Amniotic epithelial cell (primary cell): ENCODE measurements around the gene SETD2.
"Not testable (repeated sequence)": the region's sequence is repeated elsewhere in the genome, so short reads cannot be mapped to it uniquely, and the experiment has no call there.

Experiments
- DNase-seq: peaks from one replicate; pipeline ENCODE4 v3.0.0-alpha.2; 2010; ENCODE audit warnings: low read depth

The SETD2 gene

GRCh38 chr3:47164007-47164881 lies at the start of gene SETD2:
TSS of gene SETD2 (minus strand) at chr3:47164113. CDS start at chr3:47163924, 189 bp downstream.
- peak; percentile 90 for DNase-seq

DNA sequence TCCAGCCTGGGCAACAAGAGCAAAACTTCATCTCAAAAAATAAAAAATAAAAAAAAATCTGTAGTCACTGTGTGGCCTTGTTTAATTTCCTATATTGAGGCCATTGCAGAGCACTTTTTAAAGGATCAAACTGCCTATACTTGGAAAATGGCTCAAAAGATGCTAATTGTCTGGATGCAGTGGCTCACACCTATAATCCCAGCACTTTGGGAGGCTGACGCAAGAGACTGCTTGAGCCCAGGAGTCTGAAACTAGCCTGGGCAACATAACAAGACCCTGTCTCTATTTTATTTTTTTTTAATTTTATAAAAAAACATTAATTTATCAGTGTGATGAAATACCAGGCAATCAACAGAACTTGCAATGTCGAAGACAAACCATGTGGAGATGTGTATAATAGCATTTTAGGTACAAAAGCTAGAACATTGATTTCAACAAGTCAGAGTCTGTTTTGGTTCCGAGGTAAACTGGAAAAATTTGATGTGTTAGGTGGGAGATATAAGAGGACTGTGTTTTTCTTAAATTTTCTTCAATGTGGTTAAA lies 47.0 kb upstream of the SETD2 start:
- DNase-seq: no peak

DNA sequence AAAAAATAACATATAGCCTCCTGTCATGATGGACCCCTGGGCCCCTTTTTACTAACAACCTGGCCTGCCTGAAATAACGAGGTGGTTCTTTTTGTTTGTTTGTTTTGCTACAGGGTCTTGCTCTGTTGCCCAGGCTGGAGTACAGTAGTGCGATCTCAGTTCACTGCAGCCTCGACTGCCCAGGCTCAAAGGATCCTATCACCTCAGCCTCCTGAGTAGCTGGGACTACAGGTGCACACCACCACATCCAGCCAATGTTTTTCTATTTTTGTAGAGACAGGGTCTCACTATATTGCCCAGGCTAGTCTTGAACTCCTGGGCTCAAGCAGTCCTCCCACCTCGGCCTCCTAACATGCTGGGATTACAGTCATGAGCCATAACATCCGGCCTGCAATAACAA lies 42.1 kb upstream of the SETD2 start:
- DNase-seq: not testable (repeated sequence)

GRCh38 chr3:47204875-47205274 lies 41.0 kb upstream of the SETD2 start:
- no peak for DNase-seq

- no peak for DNase-seq
These were observed 38.6 kb upstream of the SETD2 start for GRCh38 chr3:47202542-47202941.

DNA sequence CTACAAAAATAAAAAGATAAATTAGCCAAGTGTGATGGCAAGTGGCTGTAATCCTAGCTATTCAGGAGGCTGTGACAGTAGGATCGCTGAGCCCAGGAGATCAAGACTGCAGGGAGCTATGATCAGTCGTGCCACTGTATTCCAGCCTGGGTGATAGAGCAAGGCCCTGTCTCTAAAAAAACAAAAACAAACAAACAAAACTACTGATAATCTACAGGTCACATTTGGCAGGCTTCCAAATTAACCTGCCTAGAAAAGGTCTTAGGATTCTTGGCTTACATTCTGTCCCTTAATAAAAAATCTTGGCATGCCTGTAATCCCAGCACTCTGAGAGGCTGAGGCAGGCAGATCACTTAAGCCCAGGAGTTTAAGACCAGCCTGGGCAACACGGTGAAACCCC lies 33.4 kb upstream of the SETD2 start:
- no peak for DNase-seq

DNA sequence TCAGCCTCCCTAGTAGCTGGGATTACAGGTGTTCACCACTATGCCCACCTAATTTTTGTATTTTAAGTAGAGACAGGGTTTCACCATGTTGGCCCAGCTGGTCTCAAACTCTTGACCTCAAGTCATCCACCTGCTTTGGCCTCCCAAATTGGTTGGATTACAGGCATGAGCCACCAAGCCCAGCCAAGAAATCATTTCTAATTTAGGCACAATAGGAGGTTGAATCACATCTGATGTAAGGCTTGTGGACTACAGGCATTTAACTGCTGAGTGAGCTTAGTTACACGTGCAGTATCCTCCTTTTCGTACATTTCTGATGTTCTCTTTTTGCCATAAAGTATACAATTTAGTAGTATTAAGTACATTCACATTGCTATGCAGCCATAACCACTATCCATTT lies 31.1 kb upstream of the SETD2 start:
- DNase-seq: no peak

DNA sequence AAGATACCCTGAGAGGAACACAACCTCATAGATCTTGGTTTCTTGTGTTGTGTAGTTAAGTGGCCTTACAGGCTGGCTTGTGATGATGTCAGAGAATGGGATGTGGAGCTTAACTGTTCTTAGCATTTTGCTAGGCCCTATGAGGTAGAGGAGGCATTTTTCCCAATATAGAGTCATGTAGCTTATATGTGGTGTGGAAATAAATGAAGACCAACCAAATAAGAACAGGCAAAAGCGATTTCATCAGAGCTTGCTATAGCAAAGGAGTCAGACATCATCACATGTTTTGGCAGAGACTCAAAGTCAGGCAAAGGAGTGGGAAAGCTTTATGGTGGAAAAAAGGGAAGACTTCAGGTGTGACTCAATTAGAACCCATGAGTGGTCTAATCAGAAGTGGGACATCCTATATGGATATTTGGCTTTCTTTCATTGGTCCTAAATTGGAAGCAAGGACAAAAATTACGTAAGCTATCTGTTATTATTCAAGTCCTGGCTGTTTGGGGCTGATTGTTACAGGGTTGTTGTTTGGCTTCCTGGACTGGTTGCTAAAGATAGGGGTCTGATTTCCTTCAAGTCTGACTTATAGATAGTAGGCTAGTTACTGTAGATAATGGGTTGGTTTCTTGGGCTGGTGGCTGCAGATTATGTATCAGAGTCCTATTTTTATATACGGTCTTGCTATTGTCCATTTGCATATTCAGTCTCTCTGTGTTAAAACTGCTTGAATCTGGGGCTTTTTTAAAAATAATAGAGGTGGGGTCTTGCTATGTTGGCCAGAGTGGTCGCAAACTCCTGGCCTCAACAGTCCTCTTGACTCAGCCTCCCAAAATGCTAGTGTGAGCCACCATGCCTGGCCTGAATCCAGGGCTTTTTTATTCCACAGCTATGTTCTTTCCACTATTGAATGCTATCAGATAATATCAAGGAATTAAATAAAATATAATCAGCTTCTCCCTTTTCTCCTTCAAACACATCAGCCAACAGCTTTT lies 30.3 kb upstream of the SETD2 start:
- DNase-seq: peak; percentile 92

GRCh38 chr3:47186285-47186684 lies 22.4 kb upstream of the SETD2 start:
- no peak for DNase-seq

GRCh38 chr3:47181685-47182084 lies 17.8 kb upstream of the SETD2 start:
- DNase-seq: not testable (repeated sequence)

- DNase-seq: not testable (repeated sequence)
These were observed 16.1 kb upstream of the SETD2 start for GRCh38 chr3:47180011-47180410.

DNA sequence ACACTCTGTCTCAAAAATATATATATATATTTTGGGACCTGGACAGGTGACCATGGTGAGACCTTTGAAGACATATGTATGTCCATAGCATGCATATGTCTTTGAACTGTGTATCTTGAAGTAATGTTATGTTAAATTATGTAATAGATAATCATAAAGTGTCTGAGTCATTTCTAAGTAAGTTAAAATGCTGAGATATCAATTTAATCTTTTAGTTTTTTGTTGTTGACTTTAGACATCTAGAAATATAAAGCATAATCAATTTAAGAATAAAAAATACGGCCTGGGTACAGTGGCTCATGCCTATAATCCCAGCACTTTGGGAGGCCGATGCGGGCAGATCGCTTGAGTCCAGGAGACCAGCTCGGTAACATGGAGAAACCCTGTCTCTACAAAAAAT lies 12.7 kb upstream of the SETD2 start:
- no peak for DNase-seq

DNA sequence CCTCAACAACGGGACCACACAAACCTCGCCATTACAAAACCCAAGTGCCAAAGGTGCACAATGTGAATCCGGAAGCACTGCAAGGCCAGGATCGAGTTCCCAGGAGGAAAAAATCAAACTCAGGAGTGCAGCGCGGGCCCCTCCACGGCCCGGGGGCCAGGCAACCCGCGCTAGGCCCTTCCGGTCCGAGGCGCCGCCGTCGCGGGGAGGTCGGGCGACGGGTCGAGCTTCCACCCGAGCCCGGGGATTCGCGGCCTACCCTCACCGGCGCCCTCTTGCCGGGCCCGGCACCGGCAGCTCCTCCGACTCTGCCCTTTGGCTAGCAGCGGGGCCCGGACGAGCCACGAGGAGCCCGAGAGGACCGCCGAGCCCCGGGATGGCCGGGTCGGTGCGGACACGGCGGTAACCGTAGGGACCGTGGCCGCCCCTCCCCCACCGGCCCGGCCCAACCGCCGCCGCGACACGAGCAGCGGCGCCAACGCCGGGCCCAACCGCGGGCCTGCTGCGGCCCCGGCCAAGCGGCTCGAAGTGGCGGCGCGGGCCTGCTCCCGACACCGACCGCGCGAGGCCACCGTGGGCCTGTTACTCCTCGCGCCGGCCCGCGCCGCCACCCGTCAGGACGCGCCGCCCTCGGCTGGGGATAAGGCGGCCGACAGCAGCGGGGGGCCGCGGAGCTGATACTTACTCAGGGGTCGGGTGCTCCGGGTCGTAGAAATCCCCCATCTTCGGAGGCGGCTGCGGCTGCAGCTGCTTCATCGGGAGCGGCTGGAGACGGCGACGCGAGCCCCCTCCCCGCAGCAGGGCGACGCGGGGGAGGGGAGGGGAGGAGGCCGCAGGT lies 525 bp downstream of the SETD2 start:
- DNase-seq: peak; percentile 21

DNA sequence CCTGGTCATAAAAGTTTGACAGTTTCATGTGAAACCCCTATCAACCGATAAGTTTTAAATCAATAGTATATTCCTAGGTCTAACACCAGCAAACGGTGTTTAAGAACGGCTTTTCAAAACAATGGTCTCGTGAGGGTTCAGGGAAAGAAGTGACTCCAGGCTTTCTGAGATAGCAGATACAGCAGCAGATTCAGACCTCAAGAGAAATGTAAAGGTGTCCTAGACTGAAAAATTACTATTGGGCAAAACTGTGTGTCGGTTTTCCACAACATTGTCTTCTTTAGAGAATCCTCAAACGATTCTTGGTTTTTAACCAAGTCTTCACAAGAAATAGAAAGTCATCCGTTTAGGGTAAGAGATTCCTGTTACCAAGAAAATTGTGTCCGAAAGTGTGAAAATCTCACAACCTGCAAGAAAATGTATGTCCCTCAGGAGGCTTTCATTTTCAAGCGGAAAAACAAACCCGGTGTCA lies 1.2 kb downstream of the SETD2 start:
- DNase-seq: peak; percentile 21

GRCh38 chr3:47161983-47162696 lies 1.8 kb downstream of the SETD2 start:
- DNase-seq: peak; percentile 13

DNA sequence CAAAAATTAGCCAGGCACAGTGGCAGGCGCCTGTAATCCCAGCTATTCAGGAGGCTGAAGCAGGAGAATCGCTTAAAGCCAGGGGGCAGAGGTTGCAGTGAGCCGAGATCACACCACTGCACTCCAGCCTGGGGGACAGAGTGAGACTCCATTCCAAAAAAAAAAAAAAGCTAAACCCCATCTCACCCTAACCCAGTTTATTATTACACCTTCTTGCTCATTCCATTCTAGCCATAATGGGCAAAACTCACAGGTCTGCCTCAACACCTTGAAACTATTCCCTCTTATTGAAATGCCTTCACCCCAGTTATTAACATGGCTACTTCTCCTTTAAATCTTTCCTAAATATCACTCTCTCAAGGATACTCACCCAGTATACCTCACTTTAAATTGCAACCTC lies 4.1 kb downstream of the SETD2 start:
- DNase-seq: no peak

DNA sequence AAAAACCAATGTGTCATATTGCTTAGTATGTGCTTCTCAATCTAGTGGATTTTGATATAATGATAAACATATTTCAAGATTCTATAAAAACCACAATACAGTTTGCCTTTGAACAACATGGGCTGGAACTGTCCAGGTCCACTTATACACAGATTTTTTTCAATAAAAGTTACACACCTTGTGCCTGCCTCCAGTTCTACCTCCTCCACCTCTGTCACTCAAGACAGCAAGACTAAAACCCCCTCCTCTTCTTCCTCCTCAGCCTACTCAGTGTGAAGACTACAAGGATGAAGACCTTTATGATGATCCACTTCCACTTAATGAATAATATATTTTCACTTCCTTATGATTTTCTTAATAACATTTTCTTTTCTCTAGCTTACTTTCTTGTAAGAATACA lies 5.7 kb downstream of the SETD2 start:
- no peak for DNase-seq

GRCh38 chr3:47156396-47156795 lies 7.5 kb downstream of the SETD2 start:
- no peak for DNase-seq

GRCh38 chr3:47152578-47152977 lies 11.3 kb downstream of the SETD2 start:
- peak; percentile 39 for DNase-seq

GRCh38 chr3:47151836-47152235 lies 12.1 kb downstream of the SETD2 start:
- no peak for DNase-seq
